Measurements from ENCODE around the gene RPS27.

RPS27 gene

DNA sequence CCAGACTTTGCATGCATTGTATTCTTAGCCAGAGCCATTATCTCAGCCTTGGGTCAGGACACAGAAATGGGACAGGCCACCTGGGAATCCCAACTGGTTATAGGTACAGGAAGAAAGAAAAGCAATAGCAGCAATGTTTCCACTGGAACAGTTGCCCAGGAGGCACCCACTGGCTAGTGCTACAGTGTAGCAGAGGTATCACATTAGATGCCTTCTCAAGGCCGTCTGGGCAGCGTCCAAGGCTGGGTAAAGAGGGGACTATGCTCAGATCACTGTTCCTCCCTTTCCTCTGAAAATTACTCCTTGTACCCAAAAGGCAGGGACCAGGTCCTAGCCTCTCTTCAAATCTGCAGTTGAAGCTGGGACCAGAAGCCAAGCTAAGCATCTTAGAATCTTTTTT is 20.2 kb upstream of the RPS27 start:
- TF ChIP-seq POLR2AphosphoS5 (IDR thresholded peaks at IDR 0.05; ENCODE audit: low read depth, low read length) (no peak), FOXP2 (optimal IDR thresholded peaks at IDR 0.05; ENCODE audit: borderline replicate concordance, extremely low read depth, extremely low read length, insufficient read depth) (no peak), SIN3A (IDR thresholded peaks at IDR 0.05; ENCODE audit: borderline replicate concordance, insufficient read depth, low read length) (no peak), TAF1 (IDR thresholded peaks at IDR 0.05; ENCODE audit: borderline replicate concordance, insufficient read depth, low read length) (no peak)
- TF ChIP-seq, protein P1, sequence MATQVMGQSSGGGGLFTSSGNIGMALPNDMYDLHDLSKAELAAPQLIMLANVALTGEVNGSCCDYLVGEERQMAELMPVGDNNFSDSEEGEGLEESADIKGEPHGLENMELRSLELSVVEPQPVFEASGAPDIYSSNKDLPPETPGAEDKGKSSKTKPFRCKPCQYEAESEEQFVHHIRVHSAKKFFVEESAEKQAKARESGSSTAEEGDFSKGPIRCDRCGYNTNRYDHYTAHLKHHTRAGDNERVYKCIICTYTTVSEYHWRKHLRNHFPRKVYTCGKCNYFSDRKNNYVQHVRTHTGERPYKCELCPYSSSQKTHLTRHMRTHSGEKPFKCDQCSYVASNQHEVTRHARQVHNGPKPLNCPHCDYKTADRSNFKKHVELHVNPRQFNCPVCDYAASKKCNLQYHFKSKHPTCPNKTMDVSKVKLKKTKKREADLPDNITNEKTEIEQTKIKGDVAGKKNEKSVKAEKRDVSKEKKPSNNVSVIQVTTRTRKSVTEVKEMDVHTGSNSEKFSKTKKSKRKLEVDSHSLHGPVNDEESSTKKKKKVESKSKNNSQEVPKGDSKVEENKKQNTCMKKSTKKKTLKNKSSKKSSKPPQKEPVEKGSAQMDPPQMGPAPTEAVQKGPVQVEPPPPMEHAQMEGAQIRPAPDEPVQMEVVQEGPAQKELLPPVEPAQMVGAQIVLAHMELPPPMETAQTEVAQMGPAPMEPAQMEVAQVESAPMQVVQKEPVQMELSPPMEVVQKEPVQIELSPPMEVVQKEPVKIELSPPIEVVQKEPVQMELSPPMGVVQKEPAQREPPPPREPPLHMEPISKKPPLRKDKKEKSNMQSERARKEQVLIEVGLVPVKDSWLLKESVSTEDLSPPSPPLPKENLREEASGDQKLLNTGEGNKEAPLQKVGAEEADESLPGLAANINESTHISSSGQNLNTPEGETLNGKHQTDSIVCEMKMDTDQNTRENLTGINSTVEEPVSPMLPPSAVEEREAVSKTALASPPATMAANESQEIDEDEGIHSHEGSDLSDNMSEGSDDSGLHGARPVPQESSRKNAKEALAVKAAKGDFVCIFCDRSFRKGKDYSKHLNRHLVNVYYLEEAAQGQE (IDR thresholded peaks at IDR 0.05; ENCODE audit: insufficient read depth in 1 of 2, low read depth in 2 of 2, low read length in 2 of 2): no peak

DNA sequence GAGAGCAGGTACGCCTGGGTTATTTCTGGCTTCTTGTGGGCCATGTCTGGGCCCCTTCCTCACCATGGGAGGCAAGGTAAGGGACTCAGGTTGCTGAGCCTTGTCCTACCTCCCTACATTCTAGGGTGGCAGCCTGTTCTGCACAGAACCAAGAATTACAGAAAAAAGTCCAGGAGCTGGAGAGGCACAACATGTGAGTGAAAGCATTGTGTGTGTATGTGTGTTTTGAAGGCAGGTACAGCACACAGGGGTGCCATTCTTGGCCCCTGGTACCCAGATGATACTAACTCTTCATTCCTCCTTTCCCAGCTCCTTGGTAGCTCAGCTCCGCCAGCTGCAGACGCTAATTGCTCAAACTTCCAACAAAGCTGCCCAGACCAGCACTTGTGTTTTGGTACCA is 17.5 kb upstream of the RPS27 start:
- TF ChIP-seq, protein P1 (IDR thresholded peaks at IDR 0.05; ENCODE audit: insufficient read depth in 1 of 2, low read depth in 2 of 2, low read length in 2 of 2): no peak
- TF ChIP-seq TAF1 (IDR thresholded peaks at IDR 0.05; ENCODE audit: borderline replicate concordance, insufficient read depth, low read length) (no peak), SIN3A (IDR thresholded peaks at IDR 0.05; ENCODE audit: borderline replicate concordance, insufficient read depth, low read length) (no peak), FOXP2 (optimal IDR thresholded peaks at IDR 0.05; ENCODE audit: borderline replicate concordance, extremely low read depth, extremely low read length, insufficient read depth) (no peak), POLR2AphosphoS5 (IDR thresholded peaks at IDR 0.05; ENCODE audit: low read depth, low read length) (peak; percentile 50; the same call in 1 of the 2 replicates)

DNA sequence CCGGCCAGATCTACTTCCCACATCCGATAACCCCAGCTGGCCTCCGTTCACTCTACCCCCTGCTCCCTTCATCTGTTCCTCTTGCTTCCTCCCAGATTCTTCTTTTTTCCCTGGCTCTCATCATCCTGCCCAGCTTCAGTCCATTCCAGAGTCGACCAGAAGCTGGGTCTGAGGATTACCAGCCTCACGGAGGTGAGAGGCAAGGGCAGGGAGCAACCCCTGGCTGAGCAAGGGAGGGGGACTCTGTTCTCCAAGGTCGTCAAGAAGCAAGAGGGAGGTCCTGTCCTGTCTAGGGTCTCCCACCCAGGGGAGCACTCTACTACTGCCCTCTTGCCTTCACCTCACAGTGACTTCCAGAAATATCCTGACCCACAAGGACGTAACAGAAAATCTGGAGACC is 17.0 kb upstream of the RPS27 start:
- TF ChIP-seq FOXP2 (optimal IDR thresholded peaks at IDR 0.05; ENCODE audit: borderline replicate concordance, extremely low read depth, extremely low read length, insufficient read depth): no peak
- TF ChIP-seq POLR2AphosphoS5 (IDR thresholded peaks at IDR 0.05; ENCODE audit: low read depth, low read length): no peak
- no peak for TF ChIP-seq TAF1 (IDR thresholded peaks at IDR 0.05; ENCODE audit: borderline replicate concordance, insufficient read depth, low read length)
- TF ChIP-seq, protein P1 (IDR thresholded peaks at IDR 0.05; ENCODE audit: insufficient read depth in 1 of 2, low read depth in 2 of 2, low read length in 2 of 2): no peak
- no peak for TF ChIP-seq SIN3A (IDR thresholded peaks at IDR 0.05; ENCODE audit: borderline replicate concordance, insufficient read depth, low read length)

DNA sequence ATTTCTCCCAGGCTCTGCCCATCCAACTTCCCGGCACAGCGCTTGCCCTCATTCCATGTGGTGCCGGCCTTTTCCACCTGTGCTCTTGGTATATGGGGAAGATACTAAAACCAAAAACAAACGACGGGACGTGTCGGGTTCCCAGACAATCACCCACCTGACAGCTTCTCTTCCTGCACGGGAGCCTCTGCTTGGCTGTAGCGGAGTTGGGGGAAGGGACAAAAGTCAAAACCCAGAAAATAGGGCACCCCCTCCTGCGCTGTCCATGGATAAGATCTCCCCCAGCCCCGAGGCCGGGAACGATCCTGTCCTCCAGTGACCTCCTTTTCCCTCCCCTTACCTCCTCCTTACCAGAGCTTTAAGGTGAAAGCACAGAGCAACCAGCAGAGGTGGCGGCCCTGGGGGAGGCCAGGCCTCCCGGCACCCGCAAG is 13.7 kb upstream of the RPS27 start:
- TF ChIP-seq POLR2AphosphoS5 (IDR thresholded peaks at IDR 0.05; ENCODE audit: low read depth, low read length) (no peak), FOXP2 (optimal IDR thresholded peaks at IDR 0.05; ENCODE audit: borderline replicate concordance, extremely low read depth, extremely low read length, insufficient read depth) (no peak), TAF1 (IDR thresholded peaks at IDR 0.05; ENCODE audit: borderline replicate concordance, insufficient read depth, low read length) (no peak), SIN3A (IDR thresholded peaks at IDR 0.05; ENCODE audit: borderline replicate concordance, insufficient read depth, low read length) (no peak)
- TF ChIP-seq, protein P1 (IDR thresholded peaks at IDR 0.05; ENCODE audit: insufficient read depth in 1 of 2, low read depth in 2 of 2, low read length in 2 of 2): no peak

Data from PFSK-1 (cell line).